A549 treated with GW870086 at 1 μM for 4 hours (cell line): Measurements from ENCODE around the gene DHX30. TPM values are rescaled to one million over a fixed set of nuclear protein-coding genes. Genes with fewer than 3 reads are reported as not detected.

Source experiments
- total RNA-seq: library from RNA; stranded (reverse); fragments of 200-300 nt; extraction: Qiagen RNA extraction; gene quantifications from 5 replicates; pipeline ENCODE4 v1.2.3, GENCODE V29; 2022; ENCODE audit warnings: low read depth

DHX30 gene
- 38.6 to 47.3 TPM (median 43.7 TPM) in 5 replicates for total RNA-seq

DNA sequence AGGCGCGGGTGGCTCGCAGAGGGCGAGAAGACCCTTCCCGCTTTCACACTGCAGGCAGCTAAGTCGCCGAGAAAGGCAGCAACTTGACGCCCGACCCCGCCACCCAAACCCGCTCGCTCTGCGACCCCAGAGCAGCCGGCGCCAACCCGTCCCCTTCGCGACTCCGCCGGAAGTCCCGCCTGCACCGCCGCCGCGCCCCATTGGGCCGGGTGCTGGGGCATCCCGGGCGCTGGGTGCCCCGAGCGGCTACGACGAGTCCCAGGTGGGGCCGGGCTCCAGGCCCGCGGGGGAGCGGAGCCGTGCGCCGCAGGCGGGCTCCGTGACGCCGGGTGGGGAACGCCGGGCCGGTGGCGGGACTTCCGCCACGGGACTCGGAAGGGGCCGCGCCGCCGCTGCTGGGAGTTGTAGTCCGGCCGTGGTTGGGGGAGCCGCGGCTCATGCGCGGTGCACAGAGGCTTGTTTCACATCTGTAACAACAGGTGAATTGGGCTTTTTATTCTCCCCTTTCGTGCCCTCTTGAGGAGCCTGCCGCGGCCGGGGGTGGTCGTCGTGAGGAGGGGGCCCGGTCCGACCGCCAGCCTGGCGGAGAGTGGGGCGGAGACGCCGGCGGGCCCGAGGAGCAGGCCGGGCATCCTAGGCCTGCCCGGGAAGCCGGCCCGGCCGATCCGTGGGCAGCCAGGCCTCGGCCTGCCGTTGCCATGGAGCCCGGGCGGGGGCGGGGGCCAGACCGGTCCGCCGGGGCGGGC lies at the start of gene DHX30:
Gene DHX30 (plus strand): TSS at position 405 of the 746 bp plus-strand sequence. CDS start 7,546 bp downstream, outside the sequence.

DNA sequence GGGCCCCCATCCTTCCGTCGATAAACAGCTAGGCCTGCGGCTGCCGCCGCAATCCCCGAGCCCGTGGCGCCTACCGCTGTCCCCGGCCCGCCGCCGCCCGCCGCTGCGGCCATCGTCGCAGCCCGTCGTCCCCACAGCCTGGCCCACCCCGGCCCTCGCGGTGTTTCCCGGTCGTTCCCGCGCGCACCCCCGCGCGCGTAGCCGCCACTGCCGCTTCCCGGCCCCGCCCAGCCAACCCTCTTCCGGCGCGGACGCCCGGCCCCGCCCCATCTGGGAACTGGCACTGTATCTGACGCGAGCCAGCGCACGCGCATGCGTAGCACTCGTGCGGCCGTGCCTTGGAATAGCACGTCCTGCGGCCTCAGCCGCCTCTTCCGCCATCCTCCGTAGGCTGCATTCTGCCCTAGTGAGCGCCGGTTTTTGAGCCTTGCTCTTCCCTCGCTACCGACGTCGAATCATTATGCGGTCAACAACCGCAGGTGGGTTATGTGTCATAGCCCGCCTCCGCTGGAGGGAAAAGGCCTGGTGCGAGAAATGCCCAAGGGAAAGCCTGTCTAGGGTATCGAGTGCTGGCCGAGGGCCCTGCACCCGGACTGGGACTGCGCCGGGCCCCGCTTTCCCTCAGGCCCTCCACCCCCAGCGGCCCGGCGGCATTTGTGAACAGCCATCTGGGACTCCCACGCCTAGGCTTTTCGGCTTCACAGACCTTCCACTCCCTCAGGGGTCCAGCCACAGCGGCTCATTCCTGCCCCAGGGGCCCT lies 21.1 kb upstream of the DHX30 start, which contains the start of gene SMARCC1:
Gene SMARCC1 (minus strand): TSS at position 209 of the 761 bp plus-strand sequence. CDS start 96 bp downstream, at position 113.

Other genes starting within 250 kb of the DHX30 start
- gene CSPG5, start 224.3 kb upstream of the DHX30 start, total RNA-seq, result 0.96 to 1.2 TPM (median 1.1 TPM) in 5 replicates
- gene SMARCC1, start 21.2 kb upstream of the DHX30 start, total RNA-seq, result 20.1 to 26.6 TPM (median 25.4 TPM) in 5 replicates
- 89.0 to 106 TPM (median 97.8 TPM) in 5 replicates for gene MAP4, start 213.3 kb downstream of the DHX30 start, total RNA-seq